Inflammatory macrophage (primary cell): ENCODE measurements around the gene TRAF1.
A peak's percentile ranks its signal among the peaks of the same experiment; 100 is the strongest.

Experiments
- DNase-seq, 2 donors: peaks; one replicate each; pipeline ENCODE4 v3.0.0-alpha.2; 2020 to 2022

TRAF1 gene

GRCh38 chr9:120886490-120886967 is 40.1 kb downstream of the TRAF1 start:
- peak in 1 of 2 donors; percentile 29 for DNase-seq

DNA sequence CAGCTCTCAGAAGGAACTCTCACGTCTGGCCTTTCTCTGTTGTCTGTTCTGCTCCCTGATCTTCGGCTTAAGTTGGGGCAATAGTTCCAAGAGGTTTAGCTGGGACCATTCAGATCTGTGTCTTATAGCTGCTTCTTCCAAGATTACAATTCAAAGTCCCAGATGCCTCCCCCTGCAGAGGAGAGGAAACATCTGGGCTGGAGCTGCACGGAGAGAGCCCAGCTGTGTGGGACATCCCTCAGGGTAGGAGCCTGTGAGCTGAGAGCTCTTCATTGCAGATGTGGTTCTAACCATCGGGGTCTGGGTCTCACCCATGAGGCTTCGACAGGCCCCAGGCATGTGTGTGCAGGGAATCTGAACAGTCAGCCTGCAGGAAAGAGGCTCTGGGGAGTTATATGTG is 40.6 kb downstream of the TRAF1 start:
- DNase-seq: no peak

DNA sequence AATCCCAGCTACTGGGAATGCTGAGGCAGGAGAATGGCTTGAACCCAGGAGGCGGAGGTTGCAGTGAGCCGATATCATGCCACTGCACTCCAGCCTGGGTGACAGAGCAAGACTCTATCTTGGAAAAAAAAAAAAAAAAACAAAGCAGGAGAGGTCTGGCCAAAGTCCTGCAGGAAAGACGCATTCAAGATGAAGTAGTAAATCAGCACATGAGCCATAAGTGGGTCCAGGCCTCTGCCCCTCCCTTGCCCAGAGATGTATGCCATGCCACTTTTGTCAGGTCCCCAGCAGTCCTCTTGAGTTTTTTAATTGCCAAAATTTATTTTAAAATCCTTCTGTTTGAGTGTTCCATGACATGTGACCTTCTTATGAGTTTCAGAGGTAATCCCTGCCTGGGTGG is 41.1 kb downstream of the TRAF1 start:
- DNase-seq: no peak

DNA sequence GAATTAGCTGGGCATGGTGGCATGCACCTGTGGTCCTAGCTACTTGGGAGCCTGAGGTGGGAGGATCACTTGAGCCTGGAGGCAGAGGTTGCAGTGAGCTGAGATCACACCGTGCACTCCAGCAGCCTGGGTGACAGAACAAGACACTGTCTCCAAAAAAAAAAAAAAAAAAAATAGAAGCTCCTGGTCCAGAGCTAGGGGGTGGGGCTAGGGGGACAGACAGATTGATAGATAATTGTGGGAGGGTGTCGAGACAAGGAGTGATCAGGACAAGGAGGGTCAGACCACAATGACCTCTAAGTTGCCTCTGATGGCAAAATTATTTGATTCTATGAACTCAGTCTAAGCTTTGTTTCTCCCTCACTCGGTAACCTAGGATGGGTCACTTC is 43.0 kb downstream of the TRAF1 start:
- no peak for DNase-seq

- DNase-seq: no peak
Measured at GRCh38 chr9:120882935-120883607, 43.5 kb downstream of the TRAF1 start.

DNA sequence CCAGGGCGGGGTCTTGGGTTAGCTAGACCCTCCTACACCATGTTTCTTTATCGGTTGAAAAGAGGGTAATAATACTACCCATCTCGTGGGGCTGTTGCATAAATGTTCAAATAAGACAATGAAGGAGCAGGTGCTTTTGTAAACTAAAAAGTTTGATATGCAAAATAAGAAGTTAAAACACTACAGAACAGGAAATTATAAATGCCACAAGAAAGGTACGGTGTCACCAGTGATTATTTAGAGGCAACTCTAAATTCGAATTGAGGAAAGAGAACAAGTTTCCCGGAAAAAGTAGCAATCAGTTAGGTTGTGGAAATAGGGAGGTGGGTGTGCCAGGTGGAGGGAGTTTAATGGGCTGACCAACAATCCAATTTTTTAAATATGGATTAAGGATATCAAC is 47.1 kb downstream of the TRAF1 start:
- DNase-seq: no peak

GRCh38 chr9:120878188-120879130 is 48.1 kb downstream of the TRAF1 start:
- DNase-seq: no peak

DNA sequence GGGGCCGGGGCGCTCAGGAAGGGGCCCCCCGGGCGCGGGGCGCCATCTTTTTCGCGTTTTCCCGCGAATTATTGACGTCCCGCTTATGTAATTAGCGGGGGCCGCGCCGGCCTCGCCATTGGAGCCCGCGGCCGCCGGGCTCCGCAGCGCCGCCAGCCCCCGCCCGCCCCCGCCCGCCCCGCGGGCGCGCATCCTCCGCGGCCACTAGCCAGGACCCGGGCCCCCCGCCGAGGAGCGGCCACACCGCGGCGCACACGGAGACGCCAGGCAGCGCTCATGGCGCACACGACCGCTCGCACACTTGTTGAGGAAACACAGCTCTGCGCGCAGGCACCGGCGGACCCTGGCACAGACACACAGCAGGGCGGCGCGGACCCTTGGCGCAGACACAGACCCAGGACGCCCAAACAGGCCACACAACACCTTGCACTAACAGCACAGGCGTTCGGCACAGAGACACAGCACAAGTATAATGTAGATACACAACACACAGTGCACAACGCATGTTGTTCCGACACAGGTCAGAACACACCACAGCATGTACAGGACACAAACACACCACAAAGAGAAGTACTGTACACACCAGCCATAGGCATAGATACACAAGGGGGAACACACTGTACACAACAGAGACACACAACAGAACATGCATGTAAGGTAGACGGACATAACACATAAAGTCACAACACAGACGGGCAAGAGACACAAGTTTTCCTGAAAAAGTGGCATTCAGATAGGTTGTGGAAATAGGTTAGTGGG is 49.1 kb downstream of the TRAF1 start:
- DNase-seq: peak; percentile 45 to 56

DNA sequence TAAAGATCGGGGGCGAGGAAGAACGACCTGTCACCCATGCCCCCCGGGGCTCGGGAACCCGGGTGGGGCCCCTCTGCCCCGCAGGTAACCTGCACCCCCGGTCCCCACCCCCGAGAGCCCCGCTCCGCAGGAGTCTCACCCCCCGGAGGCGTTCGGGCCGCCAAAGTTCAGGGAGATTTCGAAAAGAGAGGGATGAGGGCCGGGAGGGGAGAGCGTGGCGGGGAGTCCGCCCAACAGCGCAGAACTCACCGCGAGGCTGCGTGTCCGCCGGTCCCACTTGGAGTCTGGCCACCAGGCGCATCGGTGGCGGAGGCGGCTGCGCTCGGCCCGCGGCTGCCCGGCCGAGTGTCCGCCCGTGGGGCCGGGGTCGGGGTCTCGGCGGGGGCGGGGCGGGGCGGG is 49.8 kb downstream of the TRAF1 start, which contains the start of gene PHF19:
PHF19 (minus strand) TSS at position 347 of the 399 bp plus-strand sequence. CDS start 2,447 bp downstream, outside the sequence.
- DNase-seq: peak; percentile 14 to 16

DNA sequence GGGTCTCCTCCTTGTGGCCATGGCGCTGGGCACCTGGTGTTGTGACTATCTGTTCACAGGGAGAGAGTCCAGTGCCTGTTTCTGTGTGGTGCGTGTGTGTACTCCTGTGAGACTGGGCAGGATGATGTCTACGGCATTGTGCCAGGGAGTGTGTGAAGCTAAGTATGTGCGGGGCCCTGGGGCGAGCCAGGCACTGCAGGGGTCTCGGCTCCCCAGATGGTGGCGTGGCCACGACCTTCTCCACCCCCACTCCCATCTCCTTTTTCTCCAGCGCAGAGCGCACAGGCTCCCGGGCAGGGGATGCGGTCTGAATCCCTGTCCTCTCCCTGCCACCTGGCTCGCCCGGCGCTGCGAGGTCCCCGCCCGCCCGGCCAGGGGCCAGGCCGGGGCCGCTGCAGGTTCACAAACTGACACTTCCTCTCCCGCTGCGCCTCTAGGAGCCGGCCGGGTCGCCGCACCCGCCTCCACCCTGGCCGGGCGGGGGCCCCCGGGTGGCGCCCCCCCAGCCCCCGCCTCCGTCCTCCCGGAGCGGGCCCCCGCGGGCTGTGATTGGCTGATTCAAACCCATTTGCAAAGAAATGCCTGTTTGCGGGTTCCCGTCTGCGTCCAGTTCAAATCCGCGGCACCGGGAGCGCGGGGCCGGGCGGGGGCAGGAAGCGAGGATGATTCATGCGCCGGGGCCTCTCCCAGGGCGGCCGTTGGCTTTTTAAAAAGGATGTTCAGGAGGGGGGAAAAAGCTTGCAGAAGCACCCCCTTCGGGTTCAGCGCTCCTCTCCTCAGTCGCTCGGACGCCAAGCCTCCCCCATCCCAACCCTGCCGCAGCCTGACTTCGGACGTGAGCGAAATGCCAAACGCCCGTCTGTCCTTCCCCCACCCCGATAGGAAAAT is 50.4 kb downstream of the TRAF1 start:
- DNase-seq: peak; percentile 79 to 88

DNA sequence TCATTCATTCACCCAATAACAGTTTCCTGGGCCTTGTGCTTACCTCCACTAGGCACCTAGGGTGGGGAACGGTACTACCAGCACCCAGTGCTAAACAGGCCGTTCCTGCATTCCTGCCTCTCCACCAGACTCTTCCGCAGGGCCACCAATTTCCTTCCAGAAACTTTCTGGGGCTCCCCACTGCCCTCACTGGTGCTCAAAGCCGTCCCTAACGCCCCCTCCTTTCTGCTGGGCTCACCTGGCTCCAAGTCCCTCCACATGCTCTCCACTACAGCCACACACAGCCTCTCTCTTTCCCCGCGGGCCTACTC is 51.0 kb downstream of the TRAF1 start:
- no peak for DNase-seq

DNA sequence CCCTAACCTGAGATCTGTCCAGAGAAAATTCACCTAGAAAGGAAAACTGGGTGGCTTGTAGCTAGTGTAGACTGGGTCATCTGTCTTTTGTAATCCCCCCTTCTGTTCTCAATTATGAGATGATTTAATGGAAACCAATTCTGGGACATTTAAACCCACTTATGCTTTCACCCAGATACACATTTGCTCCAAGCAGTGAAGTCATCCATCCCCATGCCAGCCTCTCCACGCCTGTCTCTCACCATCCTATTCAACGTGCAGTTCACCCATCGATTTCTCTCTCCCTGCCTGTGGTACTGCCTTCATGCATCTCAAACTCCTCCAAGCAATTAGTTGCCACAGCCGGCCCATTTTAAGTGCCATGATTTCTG is 51.4 kb downstream of the TRAF1 start:
- DNase-seq: no peak

- no peak for DNase-seq
Measured at GRCh38 chr9:120874226-120875194, 52.1 kb downstream of the TRAF1 start.

DNA sequence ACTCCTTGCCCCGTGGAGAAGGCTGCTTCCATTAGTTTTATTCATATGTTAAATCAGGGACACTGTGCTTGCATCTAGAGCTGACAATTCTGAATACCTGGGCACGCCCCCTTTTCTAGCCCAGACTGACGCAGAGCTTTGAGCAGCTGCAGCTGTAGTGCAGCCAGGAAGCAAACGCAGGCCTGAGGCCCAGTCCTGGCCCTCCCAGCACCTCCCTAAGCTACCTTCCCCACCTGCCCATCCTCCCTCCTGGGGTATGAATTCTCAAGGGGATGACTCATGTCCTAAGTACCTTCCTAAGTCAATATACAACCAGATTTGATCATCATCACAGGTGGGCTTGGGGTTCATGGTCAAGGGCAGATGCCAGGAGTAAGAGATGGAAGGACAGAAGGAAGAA is 53.1 kb downstream of the TRAF1 start:
- DNase-seq: no peak

DNA sequence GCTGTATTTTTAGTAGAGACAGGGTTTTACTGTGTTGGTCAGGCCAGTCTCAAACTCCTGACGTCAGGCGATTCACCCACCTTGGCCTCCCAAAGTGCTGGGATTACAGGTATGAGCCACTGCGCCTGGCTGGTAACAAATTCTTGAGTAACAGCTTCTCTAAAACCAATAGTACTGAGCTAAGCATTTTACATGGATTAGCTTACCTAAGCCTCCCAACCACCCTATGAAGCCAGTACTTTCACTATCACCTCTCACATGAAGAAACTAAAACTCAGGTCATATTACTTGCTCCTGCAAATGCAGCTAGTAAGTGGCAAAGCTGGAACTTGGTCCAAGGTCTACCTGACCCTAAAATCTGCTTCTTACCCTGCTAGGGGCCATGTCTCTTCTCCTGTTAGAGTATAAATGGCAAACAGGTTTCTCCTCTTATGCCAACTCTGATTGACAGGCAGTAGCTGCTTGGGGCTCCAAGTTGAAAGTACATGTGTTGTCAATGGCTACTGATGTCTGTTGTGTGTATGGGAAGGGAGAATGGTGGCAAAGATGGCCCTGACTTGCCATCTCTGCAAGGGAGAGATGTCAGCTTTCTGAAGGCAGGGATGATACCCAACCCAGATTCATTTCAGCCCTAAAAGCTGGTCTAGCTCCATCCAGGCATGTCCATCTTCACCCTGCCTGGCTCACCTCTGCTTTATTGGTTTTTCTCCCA is 53.6 kb downstream of the TRAF1 start:
- DNase-seq: no peak

- DNase-seq: peak in 1 of 2 donors; percentile 23
Measured at GRCh38 chr9:120870206-120870605, 56.4 kb downstream of the TRAF1 start.

DNA sequence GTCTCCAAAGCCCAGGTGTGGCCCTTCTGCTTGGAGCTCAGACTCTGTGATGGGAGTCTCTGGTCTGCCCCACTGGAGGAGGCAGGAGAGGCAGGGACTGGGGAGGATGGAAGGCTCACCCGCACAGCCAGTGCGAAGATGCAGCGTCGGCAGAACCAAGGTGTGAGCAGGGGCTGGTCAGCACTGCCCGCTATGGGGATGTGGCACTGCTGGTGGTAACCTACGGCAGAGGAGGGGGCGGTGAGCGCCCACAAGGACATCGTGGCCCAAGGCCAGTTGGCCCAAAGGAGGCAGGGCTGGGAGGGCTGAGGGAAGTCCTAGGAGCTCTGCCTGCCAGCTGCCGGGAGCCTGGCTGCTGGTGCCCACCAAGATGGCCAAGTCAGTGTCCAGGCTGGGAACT is 56.9 kb downstream of the TRAF1 start:
- no peak for DNase-seq

- DNase-seq: no peak
Measured at GRCh38 chr9:120869360-120869687, 57.3 kb downstream of the TRAF1 start.

DNA sequence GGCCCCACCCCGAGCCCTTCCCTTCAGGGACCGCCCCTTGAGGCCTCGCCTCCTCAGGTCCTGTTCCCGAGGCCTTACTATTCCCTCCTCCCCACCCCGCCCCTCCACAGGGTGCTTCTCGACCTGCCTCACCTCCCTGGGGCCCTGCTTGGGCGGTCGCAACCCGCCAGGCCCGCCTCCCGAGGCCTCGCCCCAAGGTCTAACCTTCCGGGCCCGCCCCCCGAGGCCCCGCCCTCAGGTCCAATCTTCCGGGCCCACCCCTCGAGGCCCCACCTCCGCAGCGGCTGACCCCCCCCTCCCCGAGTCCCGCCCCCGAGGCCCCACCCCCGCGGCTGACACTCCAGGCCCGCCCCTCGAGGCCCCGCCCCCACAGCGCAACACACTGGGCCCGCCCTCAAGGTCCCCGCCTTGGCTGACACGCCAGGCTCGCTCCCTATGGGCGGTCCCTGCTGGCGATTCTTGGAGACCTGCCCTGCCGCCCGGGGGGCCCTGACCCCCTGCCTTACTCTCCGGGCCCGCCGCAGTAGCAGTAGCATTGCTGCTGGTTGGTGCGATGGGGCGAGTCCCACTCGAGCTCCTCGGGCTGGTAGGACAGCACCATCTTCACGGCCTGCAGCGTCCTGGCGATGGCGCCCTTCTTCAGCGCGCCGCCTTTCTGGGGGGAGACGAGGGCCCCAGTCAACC is 57.8 kb downstream of the TRAF1 start:
- DNase-seq: peak; percentile 96 to 98

DNA sequence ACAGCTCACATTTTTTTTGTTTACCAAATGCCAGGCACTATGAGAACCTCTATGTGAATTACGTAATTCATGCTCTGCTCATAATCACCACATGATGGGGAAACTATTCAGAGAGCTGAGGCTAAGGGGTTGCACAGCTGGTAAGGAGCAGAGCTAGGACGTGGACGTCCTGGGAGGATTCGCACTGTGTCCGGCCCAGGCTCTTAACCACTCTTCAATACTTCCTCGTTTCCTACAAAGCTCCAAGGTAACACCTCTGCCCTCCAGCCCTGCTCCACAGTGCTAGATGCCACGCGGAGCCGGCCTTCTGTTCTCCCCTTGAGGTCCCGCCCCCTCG is 58.3 kb downstream of the TRAF1 start:
- no peak for DNase-seq
